Measurements from ENCODE around the gene UBA6. TPM values are rescaled to one million over a fixed set of nuclear protein-coding genes. Genes with fewer than 3 reads are reported as not detected.

The UBA6 gene
- total and polyA plus RNA-seq, 9 donors, result 7.4 to 51.7 (median 39.4) TPM

- no peak for DNase-seq
- Histone ChIP-seq H3K9me3 (no peaks in the 10 kb centered on the region), H3K4me3 (no peak overlapping the region), H3K36me3 (no peaks in the 10 kb centered on the region), H3K27ac (no peak overlapping the region), H3K4me1 (ENCODE audit: insufficient read depth) (no peaks in the 10 kb centered on the region), H3K27me3 (no peaks in the 10 kb centered on the region)
- TF ChIP-seq CTCF (IDR thresholded peaks at IDR 0.05), result no peak
- no peak for TF ChIP-seq EP300 (IDR thresholded peaks at IDR 0.05)
- TF ChIP-seq POLR2A (IDR thresholded peaks at IDR 0.05), result no peak
- 93 to 97% (median 95%) methylated on average over 3 of the region's 3 CpGs for WGBS, 3 donors
- intact Hi-C loops (cut with DNase I), result no loop called here
Observed at GRCh38 chr4:67668315-67668714, 32.6 kb downstream of the UBA6 start.

- 96 to 99% (median 98%) methylated on average over 4 of the region's 4 CpGs for WGBS, 3 donors
- no peaks in the 10 kb centered on the region for H3K36me3 ChIP-seq
- intact Hi-C loops (cut with DNase I), result no loop called here
Observed at GRCh38 chr4:67660418-67660817, 40.5 kb downstream of the UBA6 start.

GRCh38 chr4:67659065-67659464, 41.9 kb downstream of the UBA6 start:
- 93 to 98% (median 97%) methylated on average over 2 of the region's 2 CpGs for WGBS, 3 donors
- DNase-seq, result no peak
- Histone ChIP-seq H3K27me3 (no peaks in the 10 kb centered on the region), H3K36me3 (no peaks in the 10 kb centered on the region), H3K4me1 (ENCODE audit: insufficient read depth) (no peaks in the 10 kb centered on the region), H3K4me3 (no peak overlapping the region), H3K27ac (no peak overlapping the region), H3K9me3 (peaks cover 0 to 8% of the 10 kb centered on the region in 2 donors)
- intact Hi-C loops (cut with DNase I), result no loop called here
- TF ChIP-seq POLR2A (IDR thresholded peaks at IDR 0.05) (no peak), EP300 (IDR thresholded peaks at IDR 0.05) (no peak), CTCF (IDR thresholded peaks at IDR 0.05) (no peak)

More at GRCh38 chr4:67660418-67660817, 40.5 kb downstream of the UBA6 start:
- H3K27me3 ChIP-seq, result no peaks in the 10 kb centered on the region
- H3K4me3 ChIP-seq, result no peak overlapping the region
- TF ChIP-seq CTCF (IDR thresholded peaks at IDR 0.05) (no peak), EP300 (IDR thresholded peaks at IDR 0.05) (no peak), POLR2A (IDR thresholded peaks at IDR 0.05) (no peak)
- peaks cover 0 to 8% of the 10 kb centered on the region in 2 donors for H3K9me3 ChIP-seq
- no peak for DNase-seq
- H3K4me1 ChIP-seq (ENCODE audit: insufficient read depth), result no peaks in the 10 kb centered on the region
- H3K27ac ChIP-seq, result no peak overlapping the region

GRCh38 chr4:67658302-67658701, 42.7 kb downstream of the UBA6 start:
- H3K9me3 ChIP-seq, result peaks cover 0 to 8% of the 10 kb centered on the region in 2 donors
- H3K4me3 ChIP-seq, result no peak overlapping the region
- intact Hi-C loops (cut with DNase I), result no loop called here
- TF ChIP-seq POLR2A (IDR thresholded peaks at IDR 0.05) (no peak), CTCF (IDR thresholded peaks at IDR 0.05) (no peak), EP300 (IDR thresholded peaks at IDR 0.05) (no peak)
- no peak overlapping the region for H3K27ac ChIP-seq
- H3K4me1 ChIP-seq (ENCODE audit: insufficient read depth), result no peaks in the 10 kb centered on the region
- WGBS, 3 donors, result 79 to 99% (median 97%) methylated on average over 3 of the region's 3 CpGs
- no peaks in the 10 kb centered on the region for H3K27me3 ChIP-seq
- H3K36me3 ChIP-seq, result no peaks in the 10 kb centered on the region
- no peak for DNase-seq

- H3K27me3 ChIP-seq, result no peaks in the 10 kb centered on the region
- no peak for DNase-seq
- no peaks in the 10 kb centered on the region for H3K9me3 ChIP-seq
- H3K27ac ChIP-seq, result no peak overlapping the region
- H3K36me3 ChIP-seq, result no peaks in the 10 kb centered on the region
- TF ChIP-seq CTCF (IDR thresholded peaks at IDR 0.05), result no peak
- no peak for TF ChIP-seq EP300 (IDR thresholded peaks at IDR 0.05)
- no peak for TF ChIP-seq POLR2A (IDR thresholded peaks at IDR 0.05)
- H3K4me1 ChIP-seq (ENCODE audit: insufficient read depth), result no peaks in the 10 kb centered on the region
- no peak overlapping the region for H3K4me3 ChIP-seq
- intact Hi-C loops (cut with DNase I), result no loop called here
Observed at GRCh38 chr4:67651536-67651935, 49.4 kb downstream of the UBA6 start.

All from ovary (tissue), 9 donors.